DND-41 (cell line): Measurements from ENCODE around the gene ABHD17A.
"Not testable (repeated sequence)": the region's sequence is repeated elsewhere in the genome, so short reads cannot be mapped to it uniquely, and the experiment has no call there.

Experiments
- CTCF ChIP-seq: IDR thresholded peaks from 2 replicates; pipeline ENCODE4 v1.5.1; 2012; ENCODE audit warnings: borderline replicate concordance, low read length, moderate library complexity, mild to moderate bottlenecking; ENCODE audit not compliant: poor library complexity, severe bottlenecking; ENCODE audit errors: extremely low read depth
- EZH2 ChIP-seq: IDR thresholded peaks from 3 replicates; pipeline ENCODE4 v1.6.1; 2012; ENCODE audit warnings: borderline replicate concordance, low read depth, mild to moderate bottlenecking, moderate library complexity, low read length, inconsistent platforms; ENCODE audit not compliant: severe bottlenecking

DNA sequence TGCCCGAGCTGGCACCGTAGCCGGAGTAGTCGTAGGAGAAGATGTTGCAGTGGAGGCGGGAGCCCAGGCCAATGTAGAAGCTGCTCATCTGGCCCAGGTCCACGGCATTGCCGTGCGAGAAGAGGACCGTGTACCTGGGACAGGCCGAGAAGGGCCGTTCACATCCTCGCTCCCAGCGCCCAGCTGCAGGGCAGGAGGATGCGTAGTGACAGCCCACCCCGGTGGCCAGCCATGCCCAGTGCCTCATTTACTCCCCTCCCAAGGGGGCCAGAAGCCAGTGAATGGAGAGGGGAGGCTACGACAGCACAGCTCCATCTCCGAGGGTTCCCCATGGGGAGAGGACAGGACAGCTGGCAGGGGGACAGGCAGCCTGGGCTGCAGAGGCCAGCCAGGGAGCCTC is 5.3 kb downstream of the ABHD17A start:
- not testable (repeated sequence) for TF ChIP-seq CTCF, EZH2
